HG03521 (cell line): ENCODE results near the gene EVPLL.
"Not testable (repeated sequence)": the region's sequence is repeated elsewhere in the genome, so short reads cannot be mapped to it uniquely, and the experiment has no call there.

ENCODE experiments used
- ATAC-seq: cut with Tn5 transposase; IDR thresholded peaks from one replicate; pipeline ENCODE4 v1.9.1; 2021; ENCODE audit warnings: mild to moderate bottlenecking, moderate library complexity; ENCODE audit not compliant: unreplicated experiment

The EVPLL gene

GRCh38 chr17:18378614-18379013 lies 1.0 kb downstream of the EVPLL start:
- not testable (repeated sequence) for ATAC-seq

GRCh38 chr17:18379246-18380146 lies 1.9 kb downstream of the EVPLL start:
- no peak for ATAC-seq

- no peak for ATAC-seq
Measured at GRCh38 chr17:18380471-18381157, 3.0 kb downstream of the EVPLL start.

GRCh38 chr17:18381158-18381952 lies 3.8 kb downstream of the EVPLL start:
- no peak for ATAC-seq

- no peak for ATAC-seq
Measured at GRCh38 chr17:18381953-18382245, 4.3 kb downstream of the EVPLL start.

- no peak for ATAC-seq
Measured at GRCh38 chr17:18382441-18383078, 5.0 kb downstream of the EVPLL start.

GRCh38 chr17:18383079-18383481 lies 5.5 kb downstream of the EVPLL start:
- ATAC-seq = not testable (repeated sequence)

GRCh38 chr17:18384271-18384670 lies 6.7 kb downstream of the EVPLL start:
- ATAC-seq = not testable (repeated sequence)

GRCh38 chr17:18387583-18387982 lies 10.0 kb downstream of the EVPLL start:
- not testable (repeated sequence) for ATAC-seq

GRCh38 chr17:18388266-18388665 lies 10.7 kb downstream of the EVPLL start:
- not testable (repeated sequence) for ATAC-seq

GRCh38 chr17:18388728-18389127 lies 11.2 kb downstream of the EVPLL start:
- ATAC-seq = not testable (repeated sequence)

- not testable (repeated sequence) for ATAC-seq
Measured at GRCh38 chr17:18401872-18402590, 24.5 kb downstream of the EVPLL start.

GRCh38 chr17:18403166-18403565 lies 25.6 kb downstream of the EVPLL start:
- ATAC-seq = not testable (repeated sequence)

GRCh38 chr17:18403604-18404003 lies 26.0 kb downstream of the EVPLL start:
- ATAC-seq = not testable (repeated sequence)

GRCh38 chr17:18408906-18409305 lies 31.3 kb downstream of the EVPLL start:
- ATAC-seq = not testable (repeated sequence)

GRCh38 chr17:18409321-18409720 lies 31.7 kb downstream of the EVPLL start:
- ATAC-seq = not testable (repeated sequence)

- ATAC-seq = not testable (repeated sequence)
Measured at GRCh38 chr17:18410736-18411135, 33.2 kb downstream of the EVPLL start.

GRCh38 chr17:18411377-18411864 lies 33.8 kb downstream of the EVPLL start:
- ATAC-seq = not testable (repeated sequence)

- ATAC-seq = peak; percentile 89
Measured at GRCh38 chr17:18412001-18412538, 34.5 kb downstream of the EVPLL start.

- not testable (repeated sequence) for ATAC-seq
Measured at GRCh38 chr17:18421521-18421920, 43.9 kb downstream of the EVPLL start.
